RCC 7860 (cell line): Measurements from ENCODE around the gene LRRN1.
"Not testable (repeated sequence)": the region's sequence is repeated elsewhere in the genome, so short reads cannot be mapped to it uniquely, and the experiment has no call there.

Experiments
- DNase-seq: peaks from one replicate; pipeline ENCODE4 v3.0.0-alpha.2; 2015; ENCODE audit warnings: low spot score
- FAIRE-seq: peaks from 2 replicates; lab custom pipeline; 2012; peaks lifted over from hg19 to GRCh38; lab: Jason Lieb, UNC

LRRN1 gene

GRCh38 chr3:3887311-3887710, 88.1 kb downstream of the LRRN1 start:
- not testable (repeated sequence) for FAIRE-seq, DNase-seq

DNA sequence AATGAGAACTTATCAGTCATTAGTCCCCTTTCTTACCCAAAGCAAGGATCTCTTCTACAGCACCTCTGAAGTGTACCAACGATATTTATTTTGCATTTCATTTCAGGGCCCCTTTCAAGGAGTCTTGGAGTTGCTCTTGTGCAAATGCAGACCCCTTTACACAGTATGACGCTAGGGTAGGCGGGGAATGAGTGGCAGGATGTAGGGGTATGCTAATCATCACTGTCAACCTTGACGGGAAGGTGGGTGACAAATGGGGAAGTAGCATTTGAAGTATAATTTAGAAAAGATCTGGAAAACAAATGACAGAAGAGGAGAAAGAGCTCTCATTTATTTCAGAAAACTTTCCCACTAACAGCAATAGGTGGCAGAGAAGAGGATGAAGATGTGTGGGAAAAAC, 94.4 kb downstream of the LRRN1 start:
- DNase-seq (no peak), FAIRE-seq (no peak)
